HG03469 (cell line): ENCODE data around the gene JPH2.
"Not testable (repeated sequence)": the region's sequence is repeated elsewhere in the genome, so short reads cannot be mapped to it uniquely, and the experiment has no call there.

Experiments
- ATAC-seq: cut with Tn5 transposase; IDR thresholded peaks from one replicate; pipeline ENCODE4 v1.9.1; 2021; ENCODE audit warnings: mild to moderate bottlenecking, moderate library complexity, moderate number of reproducible peaks; ENCODE audit not compliant: unreplicated experiment

JPH2 gene

DNA sequence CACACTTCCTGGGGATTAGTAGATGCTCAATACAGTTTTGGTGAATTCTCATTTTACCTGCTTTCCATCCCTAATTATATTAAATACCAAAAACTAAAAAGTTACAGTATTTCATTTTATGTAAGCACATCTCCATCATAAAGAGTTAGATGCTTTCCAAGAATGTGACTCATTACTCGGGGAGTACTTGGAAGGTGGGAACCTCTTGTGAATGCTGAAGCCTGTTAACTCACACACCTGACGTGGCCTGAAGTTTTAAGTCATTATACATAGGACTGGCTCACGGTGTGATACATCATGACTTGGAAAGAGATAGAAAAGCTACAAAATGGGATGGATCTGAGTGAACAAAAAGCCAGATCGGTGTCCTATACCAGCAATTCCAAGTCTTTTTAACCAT lies 25.8 kb upstream of the JPH2 start:
- no peak for ATAC-seq

- ATAC-seq: no peak
Observed at GRCh38 chr20:44211177-44212039, 24.4 kb upstream of the JPH2 start.

DNA sequence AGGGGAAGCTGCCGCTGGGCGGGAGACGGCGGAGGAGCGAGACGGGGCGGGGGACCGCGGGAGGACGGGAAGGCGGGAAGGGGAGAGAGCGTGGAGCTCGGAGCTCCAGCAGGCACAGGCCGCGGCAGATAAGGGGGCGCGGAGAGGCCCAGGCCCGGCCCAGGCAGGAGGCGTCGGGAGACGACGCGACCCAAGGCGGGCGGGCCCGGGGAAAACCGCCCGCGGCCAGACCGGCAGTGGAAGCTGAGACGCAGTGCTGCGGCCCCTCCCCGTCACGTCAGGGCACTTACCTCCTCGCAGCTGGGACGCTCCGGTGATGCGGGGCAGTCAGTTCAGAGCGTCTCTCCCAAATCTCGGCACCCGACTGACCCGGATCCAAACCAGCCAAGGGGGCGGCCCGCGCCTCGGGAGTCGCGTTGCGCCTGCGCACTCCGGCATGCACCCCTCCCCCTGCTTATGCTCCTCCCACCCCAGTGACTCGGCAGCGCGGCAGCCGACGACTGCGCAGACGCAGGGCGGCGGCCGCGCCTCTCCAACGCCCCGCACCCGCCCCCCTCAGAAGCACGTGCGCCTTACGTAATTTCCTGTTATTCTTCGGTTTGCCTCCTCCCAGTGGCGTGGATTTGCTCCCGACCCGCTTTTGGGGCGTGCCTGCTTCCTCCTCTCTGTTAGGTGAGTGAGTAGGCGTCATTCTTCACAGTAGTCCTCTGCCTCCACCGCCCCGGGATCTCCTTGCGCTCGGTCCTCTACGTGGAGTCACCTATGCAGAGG lies 23.6 kb upstream of the JPH2 start, which contains the start of gene OSER1:
Gene OSER1 (minus strand): TSS at position 366 of the 771 bp plus-strand sequence. CDS start 3,814 bp downstream, outside the sequence.
- peak; percentile 68 for ATAC-seq

- no peak for ATAC-seq
Observed at GRCh38 chr20:44209686-44210405, 22.9 kb upstream of the JPH2 start.

GRCh38 chr20:44208770-44209169 lies 21.8 kb upstream of the JPH2 start:
- no peak for ATAC-seq

DNA sequence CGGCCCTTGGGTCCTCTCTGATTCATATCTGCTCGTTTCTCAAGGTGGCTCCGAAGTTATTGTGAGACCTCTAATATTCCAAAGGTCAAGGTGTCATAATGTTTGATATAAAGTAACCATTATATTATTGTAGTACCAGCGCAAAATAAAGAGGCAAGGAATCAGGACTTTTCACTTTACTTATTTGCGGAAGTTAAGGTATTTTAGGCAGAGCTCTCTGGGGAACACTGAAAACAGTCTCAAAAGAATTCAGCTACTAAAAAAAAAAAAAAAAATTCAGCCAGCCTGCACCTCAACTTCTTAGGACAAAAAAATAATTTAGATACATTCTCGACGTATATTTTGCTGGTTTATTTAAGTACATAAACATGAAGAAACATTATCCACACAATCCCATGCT lies 21.2 kb upstream of the JPH2 start:
- no peak for ATAC-seq

DNA sequence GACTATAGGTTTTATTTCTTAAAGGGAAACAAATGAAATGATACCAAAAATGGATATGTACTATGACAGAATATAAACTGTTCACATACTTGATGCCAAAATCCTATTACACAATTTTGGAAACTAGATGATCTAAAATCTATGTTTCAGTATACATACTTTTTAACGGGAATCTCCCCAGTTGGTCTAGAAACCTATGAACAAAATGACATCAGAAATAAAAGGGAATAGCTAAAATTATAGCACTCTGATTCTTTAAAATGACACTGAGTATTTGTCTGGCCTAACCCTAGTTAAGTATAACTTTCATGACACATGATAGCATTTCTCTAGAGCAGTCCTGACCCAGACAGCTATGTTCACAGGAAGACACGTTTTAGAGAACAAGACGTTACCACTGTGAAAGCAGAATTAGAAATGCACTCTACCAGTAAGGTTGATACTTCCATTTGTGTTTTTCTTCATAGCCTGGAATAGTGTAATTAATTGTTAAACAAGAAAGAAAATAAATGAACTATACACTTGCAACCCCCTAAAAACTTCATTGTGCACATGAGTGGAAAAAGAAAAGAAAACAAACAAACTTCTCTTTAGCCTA lies 20.2 kb upstream of the JPH2 start:
- no peak for ATAC-seq

DNA sequence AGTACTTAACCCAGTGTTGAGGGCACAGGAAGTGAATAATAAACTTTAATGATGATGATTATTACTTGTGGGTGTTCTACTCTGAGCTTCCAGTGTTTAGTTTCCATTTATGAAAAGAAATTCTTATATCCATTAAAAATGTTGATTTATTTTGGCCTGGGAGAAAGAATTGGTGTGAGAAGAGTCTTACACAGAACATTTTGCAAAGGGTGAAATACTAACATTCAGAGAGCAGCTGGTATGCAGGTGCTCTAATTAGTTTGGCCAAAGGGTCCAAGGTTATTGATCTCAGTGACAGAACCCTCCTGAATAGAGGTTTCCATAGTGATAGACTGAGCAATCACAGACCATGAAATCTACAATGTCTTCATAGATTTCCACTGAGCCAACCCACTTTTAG lies 19.1 kb upstream of the JPH2 start:
- no peak for ATAC-seq

DNA sequence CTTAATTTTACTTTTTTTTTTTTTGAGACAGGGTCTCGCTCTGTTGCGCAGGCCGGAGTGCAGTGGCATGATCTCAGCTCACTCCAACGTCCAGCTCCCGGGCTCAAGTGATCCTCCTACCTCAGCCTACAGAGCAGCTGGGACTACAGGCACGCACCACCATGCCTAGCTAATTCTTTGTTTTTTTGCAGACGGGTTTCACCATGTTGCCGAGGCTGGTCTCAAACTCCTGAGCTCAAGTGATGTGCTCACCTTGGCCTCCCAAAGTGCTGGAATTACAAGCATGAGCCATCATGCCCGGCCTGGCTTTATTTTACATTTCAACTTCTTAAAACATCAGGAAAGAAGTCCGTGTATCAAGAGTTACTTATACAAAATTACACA lies 17.8 kb upstream of the JPH2 start:
- no peak for ATAC-seq

GRCh38 chr20:44204156-44204831 lies 17.3 kb upstream of the JPH2 start:
- ATAC-seq: no peak

DNA sequence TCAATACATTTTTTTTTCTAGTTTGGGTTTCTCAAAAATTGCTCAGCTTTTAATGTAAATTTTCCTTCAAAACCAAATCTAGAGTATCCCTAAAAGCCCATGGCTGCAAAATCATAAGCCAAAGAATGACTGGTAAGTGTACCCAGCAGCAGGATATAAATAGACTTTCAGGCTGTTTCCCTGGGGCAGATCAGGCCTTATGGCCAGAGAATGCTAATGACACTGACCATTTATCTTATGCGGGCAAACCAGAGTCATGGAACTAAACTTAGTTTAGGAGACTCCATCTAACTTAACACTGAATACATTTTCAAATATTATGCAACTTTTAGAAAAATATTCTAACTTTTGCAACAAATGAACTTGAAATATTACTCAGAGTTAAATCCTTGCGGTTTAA lies 16.2 kb upstream of the JPH2 start:
- no peak for ATAC-seq

GRCh38 chr20:44200983-44201382 lies 14.0 kb upstream of the JPH2 start:
- ATAC-seq: no peak

- no peak for ATAC-seq
Observed at GRCh38 chr20:44200371-44200770, 13.4 kb upstream of the JPH2 start.

DNA sequence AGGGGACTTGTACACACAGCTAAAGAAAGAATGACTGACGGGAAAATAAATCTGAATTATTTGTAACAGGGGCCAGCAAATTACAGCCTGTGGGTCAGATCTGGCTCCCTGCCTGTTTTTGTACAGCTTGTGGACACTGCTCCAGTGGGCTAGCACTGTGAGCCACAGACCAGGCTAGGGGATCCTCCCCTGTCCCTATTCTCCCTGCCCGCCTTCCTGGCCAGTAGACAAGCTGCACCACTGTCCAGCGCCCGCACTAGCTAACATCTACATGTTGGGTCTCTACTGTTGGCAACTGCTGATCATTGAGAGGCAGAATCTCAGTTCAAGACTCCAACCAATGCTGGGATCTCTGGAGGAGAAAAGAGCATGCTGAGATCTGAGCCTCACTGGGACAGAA lies 12.9 kb upstream of the JPH2 start:
- no peak for ATAC-seq

GRCh38 chr20:44198872-44199271 lies 11.9 kb upstream of the JPH2 start:
- no peak for ATAC-seq

GRCh38 chr20:44196271-44196670 lies 9.3 kb upstream of the JPH2 start:
- ATAC-seq: no peak

GRCh38 chr20:44195605-44196004 lies 8.6 kb upstream of the JPH2 start:
- no peak for ATAC-seq

DNA sequence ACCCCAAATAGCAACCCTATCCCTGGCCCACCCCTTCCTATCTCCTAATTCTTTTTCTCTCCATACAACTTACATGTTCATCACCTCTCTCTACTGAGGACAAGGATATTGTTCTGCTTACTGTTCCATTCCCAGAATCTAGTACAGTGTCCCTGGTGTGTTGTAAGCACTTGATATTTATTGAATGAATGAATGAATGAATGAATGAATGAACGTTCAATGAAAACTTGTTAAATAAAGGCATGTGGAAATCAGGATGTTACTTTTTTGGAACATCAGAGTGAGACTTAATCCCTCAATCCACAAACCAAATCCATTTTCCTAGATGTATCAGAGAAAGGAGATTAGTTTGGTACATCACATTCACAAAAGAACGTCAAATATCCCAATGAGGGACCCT lies 6.8 kb upstream of the JPH2 start:
- no peak for ATAC-seq

GRCh38 chr20:44191640-44192039 lies 4.7 kb upstream of the JPH2 start:
- ATAC-seq: not testable (repeated sequence)

DNA sequence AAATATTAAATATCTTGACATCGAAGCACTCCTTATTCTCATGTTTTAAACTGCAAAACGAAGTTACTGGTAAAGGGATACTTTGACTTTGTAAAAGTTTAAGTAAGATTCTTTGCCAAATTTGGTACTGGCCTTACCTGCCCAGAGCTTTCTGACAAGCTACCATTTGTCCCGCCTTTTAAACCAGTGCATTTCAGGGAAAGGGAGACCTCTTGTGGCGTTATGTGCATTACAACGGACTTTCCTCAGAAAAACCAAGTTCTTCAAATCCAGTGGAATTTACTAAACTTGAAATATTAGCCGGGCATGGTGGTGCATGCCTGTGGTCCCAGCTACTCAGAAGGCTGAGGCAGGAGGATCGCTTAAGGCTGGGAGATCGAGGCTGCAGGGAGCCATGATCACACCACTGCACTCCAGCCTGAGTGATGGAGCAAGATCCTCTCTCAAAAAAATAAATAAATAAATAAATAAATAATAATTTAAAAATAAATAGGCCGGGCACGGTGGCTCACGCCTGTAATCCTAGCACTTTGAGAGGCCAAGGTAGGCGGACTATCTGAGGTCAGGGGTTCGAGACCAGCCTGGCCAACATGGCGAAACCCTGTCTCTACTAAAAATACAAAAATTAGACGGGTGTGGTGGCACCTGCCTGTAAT lies 3.3 kb upstream of the JPH2 start:
- ATAC-seq: not testable (repeated sequence)
